GM18502 (cell line): ENCODE data around the gene JAKMIP1.

Source experiments
- ATAC-seq: cut with Tn5 transposase; IDR thresholded peaks from one replicate; pipeline ENCODE4 v1.9.1; 2021; ENCODE audit warnings: mild to moderate bottlenecking; ENCODE audit not compliant: unreplicated experiment, poor library complexity

The JAKMIP1 gene

DNA sequence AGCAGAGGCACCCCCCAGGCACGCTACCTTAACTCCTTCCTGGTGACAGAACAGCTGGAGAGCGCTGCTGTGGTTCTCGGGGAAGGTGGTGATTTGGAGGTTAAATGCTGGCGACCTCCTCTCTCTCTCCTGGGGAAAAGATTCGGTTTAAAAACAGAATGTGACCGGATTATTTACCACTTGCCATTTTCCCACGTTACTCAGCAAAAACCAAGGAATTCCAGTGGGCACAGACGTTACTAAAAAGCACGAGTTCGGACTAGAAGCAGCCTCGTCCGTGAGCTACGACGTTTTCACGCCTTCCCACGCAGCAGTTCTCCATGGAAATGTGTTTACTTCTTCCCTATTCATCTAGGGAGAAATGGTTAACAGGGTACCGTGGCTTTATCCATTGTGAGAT, 149.8 kb downstream of the JAKMIP1 start:
- ATAC-seq, result no peak

DNA sequence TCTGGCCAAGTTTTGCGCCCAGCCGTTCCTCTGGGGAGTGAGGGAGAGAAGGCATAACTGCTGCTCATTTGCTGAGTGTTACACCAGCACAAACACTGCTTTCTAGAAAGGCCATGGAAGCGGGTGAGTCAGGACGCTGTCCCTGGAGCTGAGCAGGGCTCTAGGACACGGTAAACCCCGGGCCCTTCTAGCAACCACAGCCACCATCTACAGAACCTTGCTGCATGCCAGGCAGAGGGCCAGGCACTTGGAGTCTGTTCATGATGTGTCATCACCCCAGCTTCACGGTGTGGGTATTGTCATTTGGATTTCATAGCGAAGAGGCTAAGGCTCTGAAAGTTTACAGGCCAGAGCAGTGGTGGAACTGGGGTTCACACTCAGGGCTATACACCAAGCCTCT, 150.4 kb downstream of the JAKMIP1 start:
- ATAC-seq, result no peak

DNA sequence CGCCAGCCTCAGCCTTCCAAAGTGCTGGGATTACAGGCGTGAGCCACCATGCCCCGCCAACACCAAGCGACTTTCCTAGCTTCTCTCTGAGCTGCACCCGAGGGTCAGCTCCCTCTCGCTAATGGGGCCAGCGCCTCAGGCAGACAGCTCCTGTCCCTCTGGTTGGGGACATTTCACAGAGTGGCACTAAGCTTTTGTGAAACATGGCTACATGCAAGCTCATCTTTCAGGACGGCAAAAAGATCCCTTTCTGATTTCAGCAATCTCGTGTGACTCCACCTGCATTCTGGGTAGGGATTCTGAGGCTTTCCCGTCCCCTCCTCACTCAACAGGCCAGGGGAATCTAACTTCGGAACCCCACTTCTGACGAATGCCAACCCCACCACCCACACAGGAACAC, 151.1 kb downstream of the JAKMIP1 start:
- ATAC-seq, result no peak

DNA sequence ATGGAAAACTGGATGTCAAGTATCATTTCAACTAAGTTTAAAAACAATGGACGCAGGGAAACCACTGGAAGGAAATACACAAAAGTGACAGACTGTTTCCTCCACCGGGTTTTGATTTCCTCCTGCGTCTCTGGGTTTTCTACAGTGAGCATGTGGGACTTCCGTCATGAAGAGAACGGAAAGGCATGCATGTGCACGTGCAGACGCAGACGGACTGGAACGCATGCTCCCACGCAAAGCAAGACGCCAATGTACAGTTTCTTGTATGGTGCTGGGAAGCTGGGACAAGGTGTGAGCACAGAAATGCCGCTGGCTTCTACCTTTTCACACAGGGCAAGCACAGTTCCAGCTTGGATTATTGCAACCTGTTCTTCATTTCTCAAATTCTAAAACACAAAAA, 151.8 kb downstream of the JAKMIP1 start:
- ATAC-seq, result no peak

DNA sequence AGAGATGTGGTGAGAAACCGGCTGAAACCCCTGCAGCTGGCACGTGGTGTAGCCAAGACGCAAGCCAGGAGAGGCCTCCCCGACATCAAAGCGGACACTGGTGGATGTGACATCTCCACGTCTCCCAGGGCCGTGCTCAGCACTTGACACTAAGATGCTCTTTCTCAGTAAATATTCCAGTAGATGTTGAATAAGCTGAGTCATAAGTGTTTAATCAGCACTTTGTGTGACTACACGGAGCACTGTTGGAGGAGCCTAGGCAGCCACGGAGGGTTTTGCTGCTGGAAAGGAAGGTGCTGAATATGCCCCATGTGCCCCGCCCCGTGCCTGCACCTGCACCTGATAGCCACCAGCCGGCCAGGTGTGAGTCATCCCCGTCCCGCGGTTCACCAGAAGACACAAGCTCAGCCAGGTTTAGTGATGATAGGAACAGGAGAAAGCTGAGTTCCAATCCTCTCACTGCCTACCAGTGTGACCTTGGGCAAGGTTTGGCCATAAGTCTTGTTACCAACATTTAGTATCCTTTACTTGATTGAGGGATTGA, 153.1 kb downstream of the JAKMIP1 start:
- no peak for ATAC-seq

DNA sequence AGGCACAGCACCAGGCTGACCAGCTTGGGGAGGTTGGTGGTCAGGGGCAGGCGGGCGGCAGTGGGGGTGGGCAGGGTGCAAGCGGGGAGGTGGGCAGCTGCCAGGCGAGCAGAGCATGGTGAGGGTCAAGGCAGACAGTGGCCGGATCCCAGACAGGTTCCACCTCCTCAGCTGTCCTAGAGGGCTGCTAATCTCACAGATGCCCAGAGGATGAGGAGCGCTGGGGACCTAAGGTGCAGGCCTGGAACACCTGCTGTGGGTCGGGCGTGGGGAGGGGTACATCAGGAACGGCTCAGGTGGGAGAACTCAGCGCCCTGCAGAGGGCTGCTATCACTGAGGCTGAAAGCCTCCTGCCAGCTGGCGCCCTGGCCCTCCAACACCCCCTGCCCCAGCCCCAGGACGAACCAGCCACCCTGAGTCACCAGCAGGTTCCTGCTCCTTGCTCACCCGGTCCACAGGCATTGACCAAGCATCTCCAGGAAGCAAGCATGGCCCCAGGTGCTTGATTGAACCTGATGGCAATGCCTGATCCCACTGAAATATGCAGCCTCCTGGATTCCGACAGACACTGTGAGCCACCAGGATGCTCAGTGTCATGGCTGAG, 153.7 kb downstream of the JAKMIP1 start:
- no peak for ATAC-seq

DNA sequence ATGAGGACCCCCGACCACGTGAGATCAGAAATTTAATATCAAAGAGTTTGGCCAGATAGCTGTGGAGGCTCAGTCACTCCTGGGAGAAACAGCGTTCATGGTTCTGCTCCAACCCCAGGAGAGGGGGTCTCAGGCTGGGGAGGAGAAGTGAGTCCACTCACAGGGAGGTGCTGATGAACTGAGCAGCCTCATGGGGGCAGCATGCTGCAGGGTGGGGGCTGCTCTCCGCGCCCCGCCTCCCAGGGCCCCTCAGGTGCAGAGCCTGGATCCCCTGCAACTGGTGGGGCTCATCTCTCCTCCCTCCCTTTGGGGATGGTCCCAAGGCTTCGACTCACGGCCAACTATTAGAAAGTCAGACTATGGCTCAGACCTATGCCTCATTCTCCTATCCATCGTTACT, 155.5 kb downstream of the JAKMIP1 start:
- no peak for ATAC-seq

DNA sequence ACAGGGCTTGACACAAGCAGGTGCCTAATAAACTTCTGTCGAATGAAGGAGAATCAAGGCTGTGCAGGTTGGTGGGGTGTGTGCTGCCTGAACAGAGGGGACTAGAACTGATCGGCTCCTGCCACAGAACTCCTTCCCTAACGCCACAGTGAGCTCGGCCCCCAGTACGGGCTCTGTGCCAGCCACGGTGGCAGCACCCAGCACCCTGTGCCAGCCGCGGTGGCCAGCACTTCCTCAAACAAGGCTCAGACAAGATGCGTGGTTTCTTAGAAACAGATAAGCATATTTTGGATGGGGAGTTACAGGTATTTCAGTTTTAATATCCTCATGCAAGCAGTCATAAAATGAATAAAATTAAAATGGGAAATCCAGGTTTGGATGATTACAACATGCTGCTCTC, 156.1 kb downstream of the JAKMIP1 start:
- no peak for ATAC-seq

DNA sequence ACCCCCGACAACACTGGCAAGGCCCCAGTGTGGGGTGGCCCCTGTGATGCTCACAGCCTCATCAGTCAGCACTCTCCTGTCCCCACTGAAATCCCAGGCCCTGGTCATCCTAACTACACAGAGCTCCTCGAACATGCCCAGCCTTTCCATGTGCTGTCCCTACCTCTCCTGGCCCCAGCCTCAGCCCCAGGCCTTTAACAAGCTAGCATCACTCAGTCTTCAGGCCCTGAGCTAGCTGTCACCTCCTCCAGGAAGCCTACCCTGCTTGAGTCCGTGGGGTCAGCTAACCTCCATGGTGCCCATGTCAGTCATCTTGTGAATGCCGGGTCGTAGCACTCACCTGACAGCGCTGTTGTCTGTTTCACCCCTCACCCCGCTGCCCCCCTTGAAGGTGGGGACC, 156.5 kb downstream of the JAKMIP1 start:
- ATAC-seq, result no peak

DNA sequence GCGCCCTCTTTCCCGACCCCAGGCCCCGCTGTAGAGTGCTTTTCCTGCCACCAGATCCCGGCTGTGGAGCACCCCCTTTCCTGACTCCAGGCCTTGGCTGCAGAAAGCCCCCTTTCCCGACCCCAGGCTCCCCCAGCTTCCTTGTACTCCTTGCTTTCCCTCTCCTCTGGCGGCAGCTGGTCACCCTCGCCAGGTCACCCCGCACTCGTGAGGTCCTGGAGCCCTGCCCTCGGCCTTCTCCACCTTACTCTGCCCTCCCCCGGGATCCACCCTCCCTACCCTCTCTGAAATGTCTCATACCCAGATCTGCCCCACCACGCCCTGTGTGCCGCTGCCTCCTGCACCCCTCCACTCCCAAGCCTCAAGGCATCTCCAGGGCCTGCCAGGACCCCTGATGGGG, 157.2 kb downstream of the JAKMIP1 start:
- no peak for ATAC-seq

DNA sequence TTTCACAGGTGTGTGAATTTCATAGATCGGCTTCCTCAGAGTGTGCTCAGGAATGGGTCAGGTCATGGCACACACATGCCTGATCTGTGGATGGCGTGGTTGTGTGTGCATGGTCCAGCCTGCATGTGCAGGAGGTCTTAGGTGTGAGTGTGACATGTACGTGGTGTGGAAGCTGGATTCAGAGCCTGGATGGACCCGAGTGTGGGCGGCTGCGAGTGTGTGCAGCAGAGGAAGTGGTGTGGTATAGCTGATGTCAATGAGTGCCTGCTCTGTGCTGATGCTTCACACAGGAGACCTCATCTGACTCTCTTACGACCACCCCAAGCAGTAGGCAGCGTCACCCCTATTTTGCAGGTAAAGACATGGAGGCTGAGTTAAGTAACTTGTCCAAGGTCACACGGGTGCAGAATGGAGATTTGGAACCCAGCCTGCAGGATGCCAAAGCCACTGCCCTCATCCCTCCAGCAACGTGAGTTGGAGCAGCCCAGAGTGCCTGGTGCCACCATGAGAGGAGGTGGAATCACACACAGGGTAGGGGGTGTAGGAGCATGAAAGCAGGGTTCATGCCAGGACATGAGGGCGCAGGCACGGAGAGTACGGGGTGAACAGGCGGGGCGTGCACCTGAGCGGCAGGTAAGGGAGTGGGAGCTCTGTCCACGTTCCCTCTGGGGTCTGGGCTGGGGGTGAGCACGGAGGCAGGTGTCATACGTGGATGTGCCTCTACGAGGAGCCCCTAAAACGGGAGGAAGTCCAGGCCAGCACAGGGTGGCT, 157.9 kb downstream of the JAKMIP1 start:
- ATAC-seq, result no peak

DNA sequence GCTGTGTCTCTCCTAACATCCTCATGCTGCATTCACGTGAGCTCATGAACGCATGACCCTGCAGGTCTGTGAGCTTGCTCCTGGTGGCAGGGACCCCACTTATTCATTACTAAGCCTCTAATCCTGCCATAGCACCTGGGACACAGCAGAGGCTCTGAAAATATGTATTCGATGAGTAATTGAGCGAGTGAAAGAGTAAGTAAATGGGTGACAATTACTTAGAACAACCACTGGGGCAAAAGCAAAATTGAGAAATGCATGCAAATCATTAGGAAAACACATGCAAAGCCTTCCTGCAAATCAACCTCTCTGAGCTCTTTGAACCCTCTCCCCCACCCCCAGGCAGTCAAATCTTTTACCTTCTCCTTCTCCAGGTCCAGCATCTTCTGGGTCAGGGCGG, 158.5 kb downstream of the JAKMIP1 start:
- ATAC-seq, result no peak

DNA sequence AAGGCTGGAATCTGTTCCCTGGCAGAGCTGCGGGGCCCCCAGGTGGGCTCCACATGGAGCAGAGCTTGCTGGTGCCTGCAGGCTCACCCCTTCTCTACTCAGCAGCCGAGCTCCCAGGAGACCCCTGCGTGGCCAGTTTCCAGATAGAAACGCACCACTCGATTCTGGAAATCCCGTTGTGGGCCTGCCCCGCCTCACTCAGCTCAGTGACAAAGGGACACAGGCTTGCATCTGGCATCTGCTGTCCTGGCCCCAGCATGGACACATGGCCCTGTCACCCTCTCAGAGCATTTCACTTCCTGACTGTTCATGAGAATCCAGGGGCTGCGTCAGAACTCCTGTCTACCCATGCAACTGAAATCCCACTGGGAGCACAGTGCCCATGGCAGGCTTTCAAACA, 161.6 kb downstream of the JAKMIP1 start:
- ATAC-seq, result no peak

DNA sequence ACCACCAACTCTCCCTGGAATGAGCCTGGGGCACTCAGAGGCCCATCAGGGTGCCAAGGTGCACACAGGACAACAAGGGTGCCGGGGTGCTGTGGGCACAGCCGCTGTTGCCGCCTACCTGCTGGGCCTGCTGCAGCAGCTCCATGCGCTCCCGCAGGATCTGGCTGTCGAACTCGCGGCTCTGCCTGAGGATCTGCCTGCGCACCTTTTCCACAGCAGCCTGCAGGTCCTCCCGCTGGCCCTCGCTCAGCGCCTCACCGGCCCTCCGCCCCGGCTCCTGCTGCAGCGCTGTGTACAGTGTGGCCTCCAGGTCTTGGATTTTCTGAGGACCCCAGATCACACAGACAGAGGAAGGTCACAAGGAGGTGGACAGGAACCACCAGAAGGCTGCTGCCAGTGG, 164.6 kb downstream of the JAKMIP1 start:
- ATAC-seq, result no peak

DNA sequence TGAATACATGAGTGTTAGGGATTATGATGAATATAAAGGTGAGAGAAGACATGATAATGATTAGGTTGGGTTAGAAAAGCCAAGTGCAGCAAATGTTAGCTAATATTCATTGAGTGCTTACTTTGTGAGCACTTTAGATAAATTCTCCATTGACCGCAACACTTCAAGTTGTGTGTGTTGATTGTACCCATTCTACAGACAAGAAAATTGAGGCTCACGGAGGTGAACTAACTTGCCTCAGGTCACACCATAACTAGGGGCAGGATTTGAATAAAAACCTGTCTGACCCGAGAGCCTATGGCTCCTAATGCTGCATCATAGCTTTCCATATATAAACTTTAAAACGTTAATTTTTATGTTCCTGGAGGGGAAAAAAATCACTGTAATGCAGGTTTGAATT, 167.0 kb downstream of the JAKMIP1 start:
- ATAC-seq, result no peak

DNA sequence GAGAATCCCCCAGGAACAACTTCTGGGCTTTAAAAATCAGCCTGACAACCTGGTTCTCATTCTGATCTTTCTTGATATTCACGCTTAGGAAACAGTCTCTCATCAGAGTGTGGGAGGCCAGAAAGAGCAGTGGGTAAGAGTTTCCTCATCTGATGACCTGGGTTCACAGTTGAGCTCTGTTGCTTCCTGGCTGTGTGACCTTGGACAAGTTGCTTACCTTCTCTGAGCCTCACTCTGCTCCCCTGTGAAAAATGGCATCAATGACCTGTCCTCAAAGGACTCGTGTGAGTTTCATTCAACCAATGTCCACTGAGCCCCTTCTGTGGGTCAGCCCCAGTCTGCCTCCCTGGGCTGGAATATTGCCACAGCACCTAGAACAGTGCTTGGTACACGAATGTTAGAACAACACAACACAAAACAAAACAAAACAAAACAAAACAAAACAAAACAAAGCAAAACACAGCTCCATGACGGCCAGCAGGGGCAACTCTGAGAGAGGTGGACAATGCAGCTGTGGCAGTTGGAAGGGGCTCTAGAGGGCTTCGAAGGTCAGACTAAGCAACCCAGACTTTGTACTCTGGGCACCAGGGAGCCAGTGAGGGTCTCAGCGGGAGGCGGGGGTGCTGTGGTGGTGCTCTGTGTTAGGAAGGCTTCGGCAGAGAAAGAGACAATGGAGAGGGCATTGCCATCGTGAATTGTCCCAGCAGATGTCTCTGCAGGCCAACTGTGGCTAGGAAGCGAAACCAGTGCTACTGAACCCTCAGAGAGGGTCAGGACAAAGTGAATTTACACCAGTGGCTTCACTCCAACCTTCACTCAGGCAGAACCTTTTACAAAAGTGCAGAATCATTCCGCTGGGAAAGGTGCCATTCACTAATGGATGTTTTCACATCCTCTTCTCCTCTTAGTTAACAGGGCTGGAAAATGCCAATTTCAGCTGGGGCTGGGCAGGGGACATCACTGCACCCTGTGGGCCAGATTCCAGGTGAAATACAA, 167.8 kb downstream of the JAKMIP1 start:
- no peak for ATAC-seq

DNA sequence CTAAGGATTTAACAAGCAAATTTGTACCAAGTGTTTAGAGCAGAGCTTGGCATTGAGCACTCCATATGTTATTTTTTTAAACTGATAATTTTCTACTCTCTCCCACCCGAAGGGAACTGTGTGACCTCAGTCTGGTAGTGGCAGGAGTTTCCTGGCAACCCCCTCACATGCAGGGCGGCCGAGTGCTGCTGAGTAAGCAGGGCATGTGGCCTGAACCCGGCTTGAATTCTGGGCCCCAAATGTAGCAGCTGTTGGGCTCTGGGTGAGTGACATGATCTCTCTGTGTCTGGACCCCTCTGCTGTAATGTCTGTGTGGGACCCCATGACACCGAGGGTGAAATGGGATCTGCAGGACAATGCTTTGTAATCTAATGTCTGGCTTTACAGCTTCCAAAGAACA, 168.5 kb downstream of the JAKMIP1 start:
- no peak for ATAC-seq

DNA sequence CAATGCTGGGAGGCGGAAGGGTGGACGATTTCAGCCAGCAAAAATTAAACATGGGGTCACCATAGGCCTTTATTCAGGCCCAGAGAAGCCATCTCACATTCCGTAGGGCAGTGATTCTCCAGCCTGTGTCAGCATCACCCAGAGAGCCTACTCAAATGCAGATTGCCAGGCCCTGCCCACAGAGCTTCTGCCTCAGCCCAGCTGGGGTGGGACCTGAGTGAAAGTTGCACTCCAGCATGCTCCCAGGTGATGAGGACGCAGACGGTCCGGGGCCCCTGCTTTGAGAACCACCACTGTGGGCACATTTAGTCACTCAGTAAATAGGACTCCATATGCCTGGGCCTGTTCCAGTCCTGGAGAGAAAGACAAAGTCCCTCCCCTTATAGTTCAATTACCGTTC, 169.7 kb downstream of the JAKMIP1 start:
- ATAC-seq, result no peak

DNA sequence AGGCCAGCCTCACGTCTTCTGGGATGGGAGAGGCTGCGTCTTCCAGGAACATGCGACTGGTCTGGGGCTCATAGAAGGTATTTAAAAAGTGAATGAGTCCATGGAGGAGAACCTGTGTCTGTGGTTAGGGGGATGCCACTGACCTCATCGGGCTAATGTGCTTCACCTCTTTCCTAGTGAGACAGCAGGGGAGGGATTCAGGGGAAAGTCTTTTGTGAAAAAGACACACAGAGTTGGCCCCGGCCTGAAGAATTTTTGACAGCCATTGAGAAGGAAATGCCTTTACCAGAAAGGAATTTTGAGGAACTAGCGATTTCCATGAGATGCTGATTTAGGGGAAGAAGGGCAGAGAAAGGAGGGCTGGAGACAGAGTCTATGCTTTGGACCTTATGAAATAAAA, 171.1 kb downstream of the JAKMIP1 start:
- no peak for ATAC-seq

DNA sequence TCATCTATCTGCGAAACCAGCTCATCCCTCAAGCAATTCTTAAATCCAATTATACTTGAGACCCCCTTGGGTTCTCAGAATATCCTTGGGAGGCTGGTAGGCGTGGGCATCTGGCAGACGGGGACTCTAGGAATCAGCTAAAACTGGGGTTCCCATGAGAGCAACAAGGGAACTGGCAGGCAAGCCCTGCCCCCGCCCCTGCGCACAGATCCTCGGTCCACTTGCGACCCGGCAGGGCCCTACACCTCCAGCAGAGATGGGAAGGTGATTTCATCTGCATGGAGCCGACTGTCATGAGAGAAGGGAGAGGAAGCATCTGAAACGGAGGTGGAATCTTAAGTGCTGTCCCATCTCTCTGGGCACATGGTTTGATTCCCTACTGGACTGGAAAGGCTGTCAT, 172.2 kb downstream of the JAKMIP1 start:
- ATAC-seq, result no peak

DNA sequence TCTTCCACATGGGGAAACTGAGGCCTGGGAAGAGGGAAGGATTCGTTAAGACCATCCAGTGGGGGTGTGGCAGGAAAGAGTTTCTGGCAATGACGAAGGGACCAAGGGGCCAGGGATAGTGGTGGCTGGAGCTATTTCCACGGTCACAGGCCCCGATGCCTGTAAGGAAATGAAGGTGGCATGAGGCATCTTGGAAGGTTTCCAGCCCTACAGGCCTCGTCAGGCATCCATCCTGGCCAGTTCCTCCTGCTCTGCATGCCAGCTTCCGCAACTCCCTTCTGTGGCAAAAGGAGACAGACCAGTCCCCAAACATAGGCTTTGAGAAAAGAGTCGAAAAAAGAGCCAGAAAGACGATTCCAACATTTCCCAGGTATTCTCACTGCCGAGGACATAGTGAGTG, 173.0 kb downstream of the JAKMIP1 start:
- ATAC-seq, result no peak
